ENCODE measurements around the gene PATZ1. TPM values are rescaled to one million over a fixed set of nuclear protein-coding genes. Genes with fewer than 3 reads are reported as not detected.

Gene PATZ1
- total and polyA plus RNA-seq, 2 donors (not counting 3 experiments of a cell fraction or from before 2014, with no cell fraction given): 19.7 to 23.7 TPM

DNA sequence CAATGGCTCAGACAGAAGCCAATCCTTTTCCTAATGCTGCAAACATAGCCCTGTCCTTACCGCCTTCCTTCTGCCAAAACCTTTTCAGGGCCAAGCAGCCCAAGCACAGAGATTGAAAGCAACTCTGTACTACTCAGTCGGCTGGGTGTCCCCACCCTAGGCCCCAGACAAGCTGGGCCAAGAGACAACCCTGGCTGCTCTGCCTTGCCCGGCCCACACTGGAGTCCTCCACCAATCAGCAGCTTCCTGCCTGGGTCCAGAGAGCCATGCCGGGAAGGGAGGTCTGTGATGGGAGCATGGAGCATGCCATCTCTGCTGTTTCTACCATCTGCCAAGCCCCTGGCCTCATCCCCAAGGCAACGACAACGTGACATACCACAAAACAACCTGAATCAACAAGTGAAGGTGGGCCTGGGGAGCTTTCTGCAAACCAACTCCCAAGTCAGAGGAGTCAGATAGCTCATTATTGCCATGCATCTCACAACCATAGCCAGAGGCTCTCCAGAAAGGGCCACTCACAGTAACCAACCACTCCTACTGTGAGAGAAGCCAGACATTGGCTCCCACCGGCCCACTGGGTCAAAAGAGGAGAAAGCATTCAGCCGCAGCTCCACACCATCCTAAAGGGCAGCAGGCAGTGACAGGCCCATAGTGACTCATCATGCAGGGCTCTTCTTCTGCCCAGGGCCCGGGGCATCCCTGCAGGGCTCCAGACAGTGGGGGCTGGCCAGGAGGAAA lies 18.2 kb downstream of the PATZ1 start:
- Histone ChIP-seq H3K9ac (replicated peaks; ENCODE audit: extremely low read depth, insufficient read depth, low read length) (no peak overlapping the region), H3K79me2 (ENCODE audit: control insufficient read depth, insufficient read depth, low read length) (no peaks in the 10 kb centered on the region), H3K9me3 (replicated peaks; ENCODE audit: control insufficient read depth, insufficient read depth, low read length) (no peaks in the 10 kb centered on the region), H3K27ac (ENCODE audit: insufficient read depth, low read depth, low read length) (no peak overlapping the region), H3K4me1 (ENCODE audit: control insufficient read depth, extremely low read depth, insufficient read depth, low read length) (no peaks in the 10 kb centered on the region), H4K20me1 (replicated peaks; ENCODE audit: control insufficient read depth, extremely low read depth, insufficient read depth, low read length) (no peaks in the 10 kb centered on the region), H2AFZ (ENCODE audit: low read depth, low read length) (no peak overlapping the region), H3K4me3 (replicated peaks in 1 of 3; ENCODE audit: insufficient read depth in 1 of 3, low read depth in 1 of 3, low read length in 3 of 3) (no peak overlapping the region), H3K36me3 (ENCODE audit: control insufficient read depth in 2 of 2, extremely low read depth in 1 of 2, insufficient read depth in 2 of 2, low read length in 2 of 2) (peaks cover 12 to 45% of the 10 kb centered on the region in 2 experiments), H3K9me1 (replicated peaks; ENCODE audit: control insufficient read depth, extremely low read depth, insufficient read depth, low read length) (no peaks in the 10 kb centered on the region), H3K4me2 (ENCODE audit: insufficient read depth, low read length) (no peak overlapping the region), H3K27me3 (ENCODE audit: control insufficient read depth in 2 of 2, insufficient read depth in 2 of 2, low read length in 2 of 2) (no peaks in the 10 kb centered on the region)
- BruUV-seq (replicated peaks): no TSS peak
- DNase-seq (ENCODE audit: low read depth, low spot score) (no peak), FAIRE-seq (no peak)
- ChIA-PET CTCF (interaction anchor here (1.2 kb wide), 1 partner anchor 15 kb away, joined by 5 read pairs; no protein-coding TSS in a partner anchor), POLR2A (interaction anchor here (0.5 kb wide), 1 partner anchor 454 kb away, joined by 3 read pairs; no protein-coding TSS in a partner anchor)
- intact Hi-C loops (cut with micrococcal nuclease) (no loop called here), dilution Hi-C loops (cut with MboI; ENCODE audit: extremely low pct_ligation_motif_present, low sequenced_read_pairs) (no loop called here)
- TF ChIP-seq POLR2A (IDR thresholded peaks at IDR 0.05; ENCODE audit: low read depth, low read length) (no peak), POLR2AphosphoS5 (IDR thresholded peaks at IDR 0.05; ENCODE audit: insufficient read depth, low read depth, low read length) (no peak), MYC (IDR thresholded peaks at IDR 0.05; ENCODE audit: low read depth, low read length) (no peak), GATA2 (IDR thresholded peaks at IDR 0.05; ENCODE audit: insufficient read depth, insufficient read length, low read depth, low read length) (no peak), EZH2 (IDR thresholded peaks at IDR 0.05; ENCODE audit: borderline replicate concordance, low read depth, low read length, severe bottlenecking) (no peak), FOS (IDR thresholded peaks at IDR 0.05; ENCODE audit: borderline replicate concordance, insufficient read depth, low read length) (no peak), JUN (IDR thresholded peaks at IDR 0.05; ENCODE audit: borderline replicate concordance, insufficient read depth, insufficient read length, low read depth) (no peak)
- TF ChIP-seq, protein P1, sequence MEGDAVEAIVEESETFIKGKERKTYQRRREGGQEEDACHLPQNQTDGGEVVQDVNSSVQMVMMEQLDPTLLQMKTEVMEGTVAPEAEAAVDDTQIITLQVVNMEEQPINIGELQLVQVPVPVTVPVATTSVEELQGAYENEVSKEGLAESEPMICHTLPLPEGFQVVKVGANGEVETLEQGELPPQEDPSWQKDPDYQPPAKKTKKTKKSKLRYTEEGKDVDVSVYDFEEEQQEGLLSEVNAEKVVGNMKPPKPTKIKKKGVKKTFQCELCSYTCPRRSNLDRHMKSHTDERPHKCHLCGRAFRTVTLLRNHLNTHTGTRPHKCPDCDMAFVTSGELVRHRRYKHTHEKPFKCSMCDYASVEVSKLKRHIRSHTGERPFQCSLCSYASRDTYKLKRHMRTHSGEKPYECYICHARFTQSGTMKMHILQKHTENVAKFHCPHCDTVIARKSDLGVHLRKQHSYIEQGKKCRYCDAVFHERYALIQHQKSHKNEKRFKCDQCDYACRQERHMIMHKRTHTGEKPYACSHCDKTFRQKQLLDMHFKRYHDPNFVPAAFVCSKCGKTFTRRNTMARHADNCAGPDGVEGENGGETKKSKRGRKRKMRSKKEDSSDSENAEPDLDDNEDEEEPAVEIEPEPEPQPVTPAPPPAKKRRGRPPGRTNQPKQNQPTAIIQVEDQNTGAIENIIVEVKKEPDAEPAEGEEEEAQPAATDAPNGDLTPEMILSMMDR (IDR thresholded peaks at IDR 0.05; ENCODE audit: extremely low read depth in 1 of 2, insufficient read depth in 1 of 2, low read depth in 1 of 2, low read length in 2 of 2): no peak
- TF ChIP-seq, protein P2, sequence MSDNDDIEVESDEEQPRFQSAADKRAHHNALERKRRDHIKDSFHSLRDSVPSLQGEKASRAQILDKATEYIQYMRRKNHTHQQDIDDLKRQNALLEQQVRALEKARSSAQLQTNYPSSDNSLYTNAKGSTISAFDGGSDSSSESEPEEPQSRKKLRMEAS (IDR thresholded peaks at IDR 0.05; ENCODE audit: insufficient read depth, insufficient read length): no peak
